CD14-positive monocyte (primary cell): Measurements from ENCODE around the gene HNRNPM. TPM values are rescaled to one million over a fixed set of nuclear protein-coding genes. Genes with fewer than 3 reads are reported as not detected.

Experiments used
- DNase-seq, 3 donors: peaks; one replicate each; pipeline ENCODE4 v3.0.0-alpha.2; 2011 to 2022
- H2AFZ ChIP-seq: 2 replicates; pipeline ENCODE4 v1.6.0; 2012; ENCODE audit warnings: mild to moderate bottlenecking, low read depth, low read length, inconsistent platforms; ENCODE audit not compliant: insufficient read depth, poor library complexity, severe bottlenecking
- H3K27ac ChIP-seq, 2 donors: 1 replicate in 1 of 2; 2 replicates in 1 of 2; pipeline ENCODE4 v1.5.1; 2012 to 2013; ENCODE audit warnings: low read length in 2 of 2, control low read depth in 1 of 2, inconsistent platforms in 1 of 2, low read depth in 1 of 2, mild to moderate bottlenecking in 1 of 2
- H3K27me3 ChIP-seq, 2 donors: one replicate each; pipeline versions ENCODE4 v1.6.0 to v1.6.1; 2011 to 2013; ENCODE audit warnings: low read length in 2 of 2; ENCODE audit not compliant: control insufficient read depth in 2 of 2, insufficient read depth in 2 of 2
- H3K36me3 ChIP-seq, 2 donors: replicated peaks in 1 of 2; 1 replicate in 1 of 2; 2 replicates in 1 of 2; pipeline versions ENCODE4 v1.5.1 to v1.6.1; 2012 to 2013; ENCODE audit warnings: low read length in 2 of 2, control low read depth in 1 of 2, inconsistent platforms in 1 of 2, mild to moderate bottlenecking in 1 of 2; ENCODE audit not compliant: insufficient read depth in 2 of 2, control insufficient read depth in 1 of 2
- H3K4me1 ChIP-seq, 2 donors: 1 replicate in 1 of 2; 2 replicates in 1 of 2; pipeline versions ENCODE4 v1.5.1 to v1.6.1; 2012 to 2013; ENCODE audit warnings: low read length in 2 of 2, control low read depth in 1 of 2, inconsistent platforms in 1 of 2, mild to moderate bottlenecking in 1 of 2, moderate library complexity in 1 of 2; ENCODE audit not compliant: insufficient read depth in 2 of 2, control insufficient read depth in 1 of 2
- H3K4me2 ChIP-seq: replicated peaks from 2 replicates; pipeline ENCODE3; 2012; ENCODE audit warnings: low read length, moderate library complexity, mild to moderate bottlenecking; ENCODE audit not compliant: poor library complexity, severe bottlenecking; ENCODE audit errors: extremely low read depth
- H3K4me3 ChIP-seq, 3 experiments: fragments of 200-600 bp in 1 of 3; sonication (generic) in 1 of 3; replicated peaks in 1 of 3; 1 replicate in 2 of 3; 2 replicates in 1 of 3; pipeline ENCODE4 v1.5.1; 2011 to 2013; ENCODE audit warnings: low read length in 3 of 3, mild to moderate bottlenecking in 3 of 3, control low read depth in 2 of 3, low read depth in 2 of 3, inconsistent platforms in 1 of 3, moderate library complexity in 1 of 3
- H3K79me2 ChIP-seq: 2 replicates; pipeline ENCODE4 v1.6.0; 2012; ENCODE audit warnings: mild to moderate bottlenecking, control low read depth, inconsistent platforms, low read length, moderate library complexity; ENCODE audit not compliant: insufficient read depth
- H3K9ac ChIP-seq: 2 replicates; pipeline ENCODE4 v1.6.0; 2017; ENCODE audit warnings: low read length, mild to moderate bottlenecking; ENCODE audit not compliant: insufficient read depth, poor library complexity, severe bottlenecking
- H3K9me3 ChIP-seq, 2 donors: replicated peaks in 1 of 2; 1 replicate in 1 of 2; 2 replicates in 1 of 2; pipeline versions ENCODE4 v1.5.1 to v1.6.1; 2012 to 2013; ENCODE audit warnings: low read length in 2 of 2, control low read depth in 1 of 2; ENCODE audit not compliant: control insufficient read depth in 1 of 2, insufficient read depth in 1 of 2
- H4K20me1 ChIP-seq: 2 replicates; pipeline ENCODE4 v1.6.0; 2012; ENCODE audit warnings: mild to moderate bottlenecking, low read length, control low read depth, moderate library complexity; ENCODE audit not compliant: insufficient read depth
- H3K27ac Mint-ChIP-seq, 7 donors: one replicate each; pipeline ENCODE4 v1.8.0; 2020; ENCODE audit warnings: mild to moderate bottlenecking in 7 of 7, mixed read lengths in 7 of 7, moderate library complexity in 6 of 7, inconsistent platforms in 2 of 7
- H3K27me3 Mint-ChIP-seq, 3 donors: one replicate each; pipeline ENCODE4 v1.8.0; 2021 to 2022; ENCODE audit warnings: low read depth in 3 of 3, mild to moderate bottlenecking in 3 of 3, mixed read lengths in 3 of 3, moderate library complexity in 3 of 3, inconsistent platforms in 1 of 3
- H3K36me3 Mint-ChIP-seq, 2 donors: one replicate each; pipeline ENCODE4 v1.8.0; 2020; ENCODE audit warnings: mixed read lengths in 2 of 2, inconsistent platforms in 1 of 2, mild to moderate bottlenecking in 1 of 2
- H3K4me1 Mint-ChIP-seq: one replicate; pipeline ENCODE4 v1.8.0; 2020; ENCODE audit warnings: mild to moderate bottlenecking, mixed read lengths
- H3K4me3 Mint-ChIP-seq, 2 donors: one replicate each; pipeline ENCODE4 v1.8.0; 2020; ENCODE audit warnings: mild to moderate bottlenecking in 2 of 2, mixed read lengths in 2 of 2, moderate library complexity in 1 of 2
- H3K9me3 Mint-ChIP-seq, 7 donors: one replicate each; pipeline ENCODE4 v1.8.0; 2020 to 2022; ENCODE audit warnings: mixed read lengths in 7 of 7, mild to moderate bottlenecking in 6 of 7, moderate library complexity in 6 of 7, inconsistent platforms in 2 of 7
- WGBS: methylation state at CpG from one replicate; pipeline ENCODE4 v1.1.5; 2013; ENCODE audit warnings: missing lambda C conversion rate; ENCODE audit not compliant: insufficient coverage; 5-methylcytosine and 5-hydroxymethylcytosine counted together
- intact Hi-C, 2 donors: fragments of 100-400 bp; cut with micrococcal nuclease; formaldehyde crosslinking; loops; one replicate each; pipeline versions ENCODE4 v1.15.0 to v1.15.1; 2023
- polyA plus RNA-seq, 3 donors: library from polyadenylated mRNA; depleted of rRNA in 1 of 3; unstranded in 2 of 3; stranded (reverse) in 1 of 3; fragments of 300-500 nt in 2 of 3; fragments of >200 nt in 1 of 3; fragmentation: Illumina TruSeq in 2 of 3; gene quantifications; 1 replicate in 2 of 3; 2 replicates in 1 of 3; pipeline ENCODE4 v1.2.3, GENCODE V29; 2012 to 2021
- TF ChIP-seq, protein P1 (sequence below): fragments of 200-600 bp; IDR thresholded peaks from one replicate; pipeline ENCODE4 v1.8.0; 2022; ENCODE audit warnings: antibody characterized with exemption, mild to moderate bottlenecking

Gene HNRNPM
- polyA plus RNA-seq, 3 donors, result 77.0 to 121 (median 116) TPM

GRCh38 chr19:8537099-8537498 is 92.3 kb downstream of the HNRNPM start:
- no peak for DNase-seq
- Mint-ChIP-seq H3K27ac (peak overlapping the region in 6 of 7 donors; percentile 53 to 79 (median 74)), H3K4me1 (peaks cover 14% of the 10 kb centered on the region), H3K36me3 (peaks cover 62 to 93% of the 10 kb centered on the region in 2 donors), H3K4me3 (no peak overlapping the region), H3K27me3 (peaks cover 0 to 2% (median 0%) of the 10 kb centered on the region in 3 donors), H3K9me3 (peaks cover 0 to 2% (median 0%) of the 10 kb centered on the region in 7 donors)
- TF ChIP-seq, protein P1, sequence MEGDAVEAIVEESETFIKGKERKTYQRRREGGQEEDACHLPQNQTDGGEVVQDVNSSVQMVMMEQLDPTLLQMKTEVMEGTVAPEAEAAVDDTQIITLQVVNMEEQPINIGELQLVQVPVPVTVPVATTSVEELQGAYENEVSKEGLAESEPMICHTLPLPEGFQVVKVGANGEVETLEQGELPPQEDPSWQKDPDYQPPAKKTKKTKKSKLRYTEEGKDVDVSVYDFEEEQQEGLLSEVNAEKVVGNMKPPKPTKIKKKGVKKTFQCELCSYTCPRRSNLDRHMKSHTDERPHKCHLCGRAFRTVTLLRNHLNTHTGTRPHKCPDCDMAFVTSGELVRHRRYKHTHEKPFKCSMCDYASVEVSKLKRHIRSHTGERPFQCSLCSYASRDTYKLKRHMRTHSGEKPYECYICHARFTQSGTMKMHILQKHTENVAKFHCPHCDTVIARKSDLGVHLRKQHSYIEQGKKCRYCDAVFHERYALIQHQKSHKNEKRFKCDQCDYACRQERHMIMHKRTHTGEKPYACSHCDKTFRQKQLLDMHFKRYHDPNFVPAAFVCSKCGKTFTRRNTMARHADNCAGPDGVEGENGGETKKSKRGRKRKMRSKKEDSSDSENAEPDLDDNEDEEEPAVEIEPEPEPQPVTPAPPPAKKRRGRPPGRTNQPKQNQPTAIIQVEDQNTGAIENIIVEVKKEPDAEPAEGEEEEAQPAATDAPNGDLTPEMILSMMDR, result no peak
- H3K9me3 ChIP-seq, result no peaks in the 10 kb centered on the region
- H3K27me3 ChIP-seq, result no peaks in the 10 kb centered on the region
- no peak overlapping the region for H3K9ac ChIP-seq
- H3K4me1 ChIP-seq, result peaks cover 13 to 19% of the 10 kb centered on the region in 2 donors
- peaks cover 79 to 94% of the 10 kb centered on the region in 2 donors for H3K36me3 ChIP-seq
- intact Hi-C loops, result no loop called here
- H4K20me1 ChIP-seq, result peaks cover 99% of the 10 kb centered on the region
- H3K27ac ChIP-seq, result peak overlapping the region; percentile 1 to 70
- H3K4me2 ChIP-seq, result no peak overlapping the region
- WGBS, result no CpG with 5 or more reads among the region's 3 CpGs
- H3K79me2 ChIP-seq, result peaks cover 72% of the 10 kb centered on the region
- no peak overlapping the region for H2AFZ ChIP-seq
- no peak overlapping the region for H3K4me3 ChIP-seq

Other genes with a start within 250 kb of the HNRNPM start
- 10 to 100 TPM; 11.4 to 12.1 (median 12.0) TPM for gene CERS4, start 235.6 kb upstream of the HNRNPM start, polyA plus RNA-seq
- 1 to 10 TPM in 2 of 3 donors, under 1 TPM in 1; 0.72 to 2.5 (median 1.0) TPM for gene CD320, start 136.6 kb upstream of the HNRNPM start, polyA plus RNA-seq
- 100 to 1,000 TPM in 2 of 3 donors, 10 to 100 TPM in 1; 49.9 to 153 (median 133) TPM for gene NDUFA7, start 123.6 kb upstream of the HNRNPM start, polyA plus RNA-seq
- 1,000 to 10,000 TPM in 1 of 3 donors, 100 to 1,000 TPM in 2; 539 to 1,104 (median 984) TPM for gene RPS28, start 123.5 kb upstream of the HNRNPM start, polyA plus RNA-seq
- under 1 TPM in 1 of 3 donors, not detected in 2; 0.15 TPM for gene KANK3, start 101.7 kb upstream of the HNRNPM start, polyA plus RNA-seq
- gene ANGPTL4, start 80.8 kb upstream of the HNRNPM start, polyA plus RNA-seq, result not detected
- 100 to 1,000 TPM in 1 of 3 donors, 10 to 100 TPM in 2; 36.5 to 128 (median 45.4) TPM for gene RAB11B, start 54.6 kb upstream of the HNRNPM start, polyA plus RNA-seq
- gene MARCHF2, start 31.7 kb upstream of the HNRNPM start, polyA plus RNA-seq, result 100 to 1,000 TPM in 1 of 3 donors, 10 to 100 TPM in 2; 47.8 to 117 (median 90.8) TPM
- gene PRAM1, start 57.7 kb downstream of the HNRNPM start, polyA plus RNA-seq, result 100 to 1,000 TPM in 1 of 3 donors, 10 to 100 TPM in 2; 43.3 to 264 (median 69.0) TPM
- gene ZNF414, start 69.2 kb downstream of the HNRNPM start, polyA plus RNA-seq, result 10 to 100 TPM in 1 of 3 donors, 1 to 10 TPM in 2; 4.1 to 21.1 (median 4.7) TPM
- 100 to 1,000 TPM; 121 to 707 (median 197) TPM for gene MYO1F, start 132.5 kb downstream of the HNRNPM start, polyA plus RNA-seq
- gene ADAMTS10, start 165.7 kb downstream of the HNRNPM start, polyA plus RNA-seq, result 1 to 10 TPM in 1 of 3 donors, not detected in 2; 2.3 TPM
- not detected for gene NFILZ, start 185.7 kb downstream of the HNRNPM start, polyA plus RNA-seq